Epidermal melanocyte (primary cell): ENCODE data around the gene ABCC1.
"Not testable (repeated sequence)": the region's sequence is repeated elsewhere in the genome, so short reads cannot be mapped to it uniquely, and the experiment has no call there.

Experiments used
- DNase-seq: peaks from one replicate; pipeline ENCODE4 v3.0.0; 2011; ENCODE audit warnings: low spot score; ENCODE audit not compliant: insufficient read length

Gene ABCC1

DNA sequence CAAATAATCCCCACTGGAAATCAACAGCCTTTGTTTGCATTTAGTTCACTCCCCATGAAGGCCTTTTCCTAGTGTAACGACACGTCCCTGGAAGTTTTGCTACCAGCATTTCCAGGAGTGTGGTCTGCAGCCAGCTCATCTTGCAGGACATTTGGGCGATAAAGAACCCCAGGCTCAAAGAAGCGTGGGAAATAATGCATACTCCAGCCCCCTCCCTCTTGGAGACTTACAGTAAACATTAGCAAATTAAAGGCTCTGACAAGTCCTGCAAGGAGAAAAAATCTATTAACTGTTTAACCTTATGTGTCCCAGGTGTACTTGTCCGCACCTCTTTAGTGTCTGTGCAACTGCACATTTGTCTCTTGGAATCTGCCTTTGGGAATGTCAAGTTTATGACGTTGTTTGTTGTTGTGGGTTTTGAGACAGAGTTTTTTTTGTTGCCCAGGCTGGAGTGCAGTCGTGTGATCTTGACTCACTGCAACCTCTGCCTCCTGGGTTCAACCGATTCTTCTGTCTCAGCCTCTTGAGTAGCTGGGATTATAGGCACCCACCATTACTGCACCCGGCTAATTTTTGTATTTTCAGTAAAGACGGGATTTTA is 131.1 kb downstream of the ABCC1 start:
- DNase-seq: no peak

DNA sequence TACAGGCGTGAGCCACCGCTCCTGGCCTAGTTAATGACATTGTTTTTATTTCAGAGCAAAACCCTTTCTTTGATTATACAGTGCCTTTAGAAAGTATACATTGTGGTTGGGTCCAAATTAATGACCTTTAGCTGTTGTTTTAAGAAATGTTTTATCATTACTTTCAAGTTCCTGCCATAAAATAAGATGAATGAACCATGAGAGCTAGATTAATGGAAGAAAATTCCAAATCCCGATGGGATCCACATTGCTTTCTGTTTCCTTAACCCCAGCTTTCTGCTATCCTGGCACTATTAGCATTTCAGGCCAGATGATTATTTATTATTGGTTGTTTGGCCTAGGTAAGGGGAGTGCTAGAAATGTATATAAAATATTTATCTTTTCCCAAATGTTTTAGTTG is 131.7 kb downstream of the ABCC1 start:
- no peak for DNase-seq

DNA sequence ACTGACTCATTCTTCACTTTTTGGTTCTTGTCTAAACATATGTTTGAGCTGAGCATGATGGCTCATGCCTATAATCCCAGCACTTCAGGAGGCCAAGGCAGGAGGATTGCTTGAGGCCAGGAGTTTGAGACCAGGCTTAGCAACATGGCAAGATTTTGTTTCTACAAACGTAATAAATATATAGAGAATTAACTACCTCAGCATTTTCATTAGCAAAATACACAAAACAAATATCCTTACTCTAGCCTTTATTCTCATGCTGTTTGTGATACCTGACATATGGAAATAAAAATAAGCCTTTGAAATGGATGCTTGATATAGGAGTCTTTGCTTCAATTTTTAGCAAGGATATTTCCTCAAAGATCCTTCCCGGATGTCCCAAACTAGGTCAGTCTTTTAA is 132.8 kb downstream of the ABCC1 start:
- DNase-seq: no peak

DNA sequence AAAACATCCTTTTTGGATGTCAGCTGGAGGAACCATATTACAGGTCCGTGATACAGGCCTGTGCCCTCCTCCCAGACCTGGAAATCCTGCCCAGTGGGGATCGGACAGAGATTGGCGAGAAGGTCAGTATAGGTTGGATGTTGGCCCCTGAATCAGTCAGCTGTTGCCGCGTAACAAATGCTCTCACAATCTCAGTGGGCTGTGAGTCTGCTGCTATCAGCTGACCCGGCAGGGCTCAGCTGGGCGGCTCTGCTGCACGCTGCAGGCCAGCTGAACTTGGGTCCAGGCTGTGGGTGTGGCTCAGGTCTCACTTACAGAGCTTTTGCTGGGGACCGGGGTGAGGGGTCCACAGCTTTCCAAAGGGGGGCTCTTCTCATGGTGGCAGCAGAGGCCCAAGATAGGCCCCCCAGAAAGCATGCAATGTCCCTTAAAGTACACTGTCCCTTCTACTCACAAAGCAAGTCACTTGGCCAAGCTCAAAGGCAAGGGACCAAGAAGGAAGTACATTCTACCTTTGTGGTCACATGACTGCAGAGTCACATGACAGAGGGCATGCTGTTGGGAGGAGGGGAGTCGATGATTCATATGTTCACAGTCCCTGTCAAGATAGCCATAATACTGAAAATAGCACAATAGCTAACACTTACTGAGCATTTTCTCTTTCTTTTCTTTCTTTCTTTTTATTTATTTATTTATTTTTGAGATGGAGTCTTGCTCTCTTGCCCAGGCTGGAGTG is 134.2 kb downstream of the ABCC1 start:
- DNase-seq: no peak

DNA sequence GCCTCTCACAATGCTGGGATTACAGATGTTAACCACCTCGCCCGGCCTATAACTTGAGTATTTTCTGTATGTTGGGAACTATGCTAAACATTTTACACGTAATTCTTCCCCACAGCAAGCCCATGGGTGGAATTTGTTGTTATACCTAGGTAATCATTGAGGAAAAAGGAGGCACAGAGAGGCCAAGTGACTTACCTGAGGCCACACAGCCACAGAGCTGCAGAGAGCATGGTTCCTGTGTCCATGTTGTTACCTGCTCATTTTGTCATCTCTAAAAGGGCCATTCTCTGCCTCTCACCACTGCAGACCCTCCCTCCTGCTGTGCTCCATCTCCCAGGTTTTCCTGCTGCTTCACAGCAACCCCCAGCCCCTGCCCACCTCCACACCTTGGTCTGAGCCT is 135.5 kb downstream of the ABCC1 start:
- DNase-seq: no peak

DNA sequence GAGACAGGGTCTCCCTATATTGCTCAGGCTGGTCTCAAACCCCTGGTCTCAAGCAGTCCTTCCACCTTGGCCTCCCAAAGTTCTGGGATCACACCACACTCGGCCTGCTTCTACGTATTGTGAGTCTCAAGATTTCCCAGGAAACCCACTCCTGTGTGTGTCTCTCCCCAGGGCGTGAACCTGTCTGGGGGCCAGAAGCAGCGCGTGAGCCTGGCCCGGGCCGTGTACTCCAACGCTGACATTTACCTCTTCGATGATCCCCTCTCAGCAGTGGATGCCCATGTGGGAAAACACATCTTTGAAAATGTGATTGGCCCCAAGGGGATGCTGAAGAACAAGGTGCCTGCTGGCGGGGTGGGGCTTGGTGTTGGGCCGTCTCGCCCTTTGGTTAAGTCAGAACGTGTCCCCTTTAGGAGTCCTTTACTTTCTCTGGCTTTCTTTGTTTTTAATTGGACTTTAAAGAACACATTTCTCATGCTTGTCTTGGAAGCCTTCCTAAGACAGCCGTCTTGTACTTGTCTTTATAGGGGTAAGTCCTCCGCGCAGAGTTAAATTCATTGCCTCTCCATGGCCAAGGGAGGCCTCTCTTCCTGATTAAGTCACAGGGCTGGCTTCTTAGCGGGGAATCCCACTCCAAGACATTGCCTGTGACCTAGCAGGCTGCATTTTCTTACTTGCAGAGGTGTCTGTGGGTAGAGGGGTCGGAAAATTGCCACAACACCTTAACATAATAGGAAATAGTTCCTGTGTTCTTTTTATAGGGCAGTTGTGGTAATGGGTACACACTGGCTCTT is 137.4 kb downstream of the ABCC1 start:
- DNase-seq: no peak

- DNase-seq: no peak
These were observed 140.8 kb downstream of the ABCC1 start for GRCh38 chr16:16090238-16090637.

DNA sequence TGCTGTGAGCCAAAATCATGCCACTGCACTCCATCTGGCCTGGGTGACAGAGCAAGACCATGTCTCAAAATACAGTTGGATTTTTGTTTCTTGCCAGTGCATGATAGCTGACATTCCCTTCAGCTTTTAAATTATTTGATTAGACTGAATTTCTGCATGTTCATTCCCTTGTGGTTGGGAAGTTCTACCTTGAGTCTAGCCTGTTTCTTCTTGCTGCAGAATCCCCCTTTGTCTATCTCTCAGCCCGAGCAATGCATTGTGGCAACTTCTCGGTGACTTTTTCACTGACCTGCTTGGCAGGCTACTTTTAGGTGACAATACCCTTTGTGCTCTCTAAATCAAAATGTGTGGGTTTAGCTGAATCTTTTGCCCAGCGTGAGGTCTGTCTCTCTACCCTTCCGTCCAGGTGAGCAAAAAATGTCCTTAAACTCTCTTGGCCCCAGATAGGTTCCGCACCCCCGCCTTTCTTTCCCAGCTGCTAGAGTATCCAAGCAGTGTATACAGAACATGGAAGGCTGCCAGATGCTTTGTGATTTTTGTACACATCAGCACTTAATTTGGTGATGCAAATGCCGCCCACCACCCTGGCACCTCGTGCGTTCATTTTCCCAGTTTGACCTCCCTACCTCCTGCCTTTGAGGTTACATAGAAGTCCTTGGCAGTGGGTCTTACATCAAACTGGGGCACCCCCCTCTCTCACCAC is 143.7 kb downstream of the ABCC1 start:
- no peak for DNase-seq

DNA sequence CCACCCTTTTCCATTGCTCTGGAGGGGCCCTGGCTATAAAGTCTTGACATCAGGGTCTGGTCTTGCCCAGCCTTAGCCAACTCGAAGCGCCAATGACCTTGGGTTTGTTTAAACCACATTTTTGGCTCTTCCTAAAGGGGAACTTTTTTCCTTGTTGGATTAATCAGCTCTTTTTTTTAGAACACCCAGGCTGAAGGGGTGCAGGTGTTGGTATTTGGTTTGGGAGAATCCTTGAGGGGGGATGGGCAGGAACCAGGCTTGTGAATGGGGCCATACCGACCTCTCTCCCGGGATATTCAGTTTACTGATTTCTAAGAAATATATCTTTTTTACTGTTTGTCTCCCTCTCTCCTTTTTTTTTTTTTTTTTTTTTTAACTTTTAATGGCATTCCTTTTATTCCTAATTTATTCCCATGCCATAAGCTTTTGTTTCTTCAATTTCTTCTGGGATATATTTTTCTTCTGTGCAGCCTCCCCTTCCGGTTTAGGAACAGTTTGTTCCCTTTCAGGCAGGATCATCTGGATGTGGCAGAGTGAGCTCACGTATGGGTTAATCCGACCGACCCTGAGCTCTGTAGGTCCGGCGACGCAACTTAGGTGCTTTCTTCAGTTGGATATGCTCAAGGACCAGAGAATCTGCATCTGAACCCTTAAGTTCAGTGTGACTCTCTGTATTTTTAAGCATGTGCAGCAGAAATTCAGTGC is 144.4 kb downstream of the ABCC1 start:
- DNase-seq: no peak

- no peak for DNase-seq
These were observed 146.2 kb downstream of the ABCC1 start for GRCh38 chr16:16095646-16096045.

DNA sequence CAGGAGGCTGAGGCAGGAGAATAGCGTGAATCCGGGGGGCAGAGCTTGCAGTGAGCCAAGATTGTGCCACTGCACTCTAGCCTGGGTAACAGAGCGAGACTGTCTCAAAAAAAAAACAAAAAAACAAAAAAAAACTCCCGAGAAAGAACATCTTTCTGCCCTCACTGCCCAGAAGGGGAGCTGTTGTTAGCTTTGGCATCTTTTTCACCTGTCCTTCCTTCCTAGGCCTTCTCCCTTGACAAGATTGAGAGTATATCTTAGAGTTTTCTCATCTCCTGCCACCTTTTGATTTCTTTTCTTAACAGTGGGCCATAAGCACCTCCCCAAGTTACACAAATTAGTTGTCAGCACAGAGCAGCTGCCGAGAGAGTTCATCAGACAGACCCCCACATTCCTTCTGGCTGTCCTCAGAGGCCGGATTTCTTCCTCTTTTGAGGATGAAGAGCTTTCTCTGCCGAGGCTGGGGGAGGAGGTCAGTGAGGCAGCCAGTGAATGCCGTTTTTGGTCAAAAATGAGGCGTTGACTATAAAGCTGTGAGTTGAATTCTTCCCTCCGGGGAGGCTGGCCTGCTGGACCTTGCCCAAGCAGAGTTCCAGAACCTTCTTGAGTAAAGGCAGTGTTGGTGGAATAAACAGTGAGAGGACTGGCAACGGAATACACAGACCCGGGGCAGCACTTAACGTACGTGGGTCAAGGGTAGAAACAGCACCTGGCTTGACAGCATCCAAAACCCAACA is 146.9 kb downstream of the ABCC1 start:
- DNase-seq: no peak

- no peak for DNase-seq
These were observed 147.4 kb downstream of the ABCC1 start for GRCh38 chr16:16096858-16097213.

DNA sequence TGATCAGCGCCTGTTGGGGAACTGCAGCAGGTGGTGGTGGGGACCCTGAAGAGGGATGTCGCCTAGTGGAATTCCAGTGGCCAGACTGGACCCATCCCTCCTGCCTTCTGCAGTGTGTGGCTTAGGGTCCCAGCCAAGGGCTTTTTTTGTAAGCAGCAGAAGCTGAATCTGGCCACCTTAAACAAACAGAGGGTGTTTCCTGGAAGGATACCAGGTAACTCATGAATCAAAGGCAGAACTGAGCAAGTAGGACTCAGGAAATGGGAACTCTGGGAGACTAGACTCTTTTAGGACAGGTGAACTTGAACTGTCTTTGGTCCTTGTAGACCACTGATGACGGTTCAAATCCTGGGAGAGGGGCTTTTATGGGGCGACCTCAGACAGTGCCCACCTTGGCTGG is 149.9 kb downstream of the ABCC1 start:
- DNase-seq: no peak

- DNase-seq: no peak
These were observed 151.2 kb downstream of the ABCC1 start for GRCh38 chr16:16100631-16101030.

GRCh38 chr16:16101585-16101984 is 152.2 kb downstream of the ABCC1 start:
- no peak for DNase-seq

- DNase-seq: no peak
These were observed 153.3 kb downstream of the ABCC1 start for GRCh38 chr16:16102738-16103137.

GRCh38 chr16:16104132-16104803 is 154.9 kb downstream of the ABCC1 start:
- not testable (repeated sequence) for DNase-seq

- not testable (repeated sequence) for DNase-seq
These were observed 155.4 kb downstream of the ABCC1 start for GRCh38 chr16:16104804-16105141.

GRCh38 chr16:16105646-16106045 is 156.2 kb downstream of the ABCC1 start:
- no peak for DNase-seq

DNA sequence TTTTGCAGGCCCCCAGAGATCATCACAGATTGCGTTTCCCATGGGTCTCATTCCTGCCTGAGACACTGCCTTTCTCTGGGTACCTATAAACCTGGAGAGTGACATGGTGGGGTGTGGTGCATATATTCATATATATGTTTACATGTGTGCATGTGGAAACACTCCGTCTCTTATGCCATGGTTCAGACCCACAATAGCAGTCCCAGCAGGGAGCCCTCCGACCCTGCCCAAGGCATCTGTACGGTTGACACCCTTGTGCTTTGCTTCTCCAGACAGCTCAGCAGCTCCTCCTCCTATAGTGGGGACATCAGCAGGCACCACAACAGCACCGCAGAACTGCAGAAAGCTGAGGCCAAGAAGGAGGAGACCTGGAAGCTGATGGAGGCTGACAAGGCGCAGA is 157.1 kb downstream of the ABCC1 start:
- DNase-seq: no peak
